ENCODE measurements around the gene THSD4. TPM values are rescaled to one million over a fixed set of nuclear protein-coding genes. Genes with fewer than 3 reads are reported as not detected.
A peak's percentile ranks its signal among the peaks of the same experiment; 100 is the strongest.

The THSD4 gene
- total RNA-seq, 4 donors from 2014 or later, result 39.4 to 232 (median 127) TPM

DNA sequence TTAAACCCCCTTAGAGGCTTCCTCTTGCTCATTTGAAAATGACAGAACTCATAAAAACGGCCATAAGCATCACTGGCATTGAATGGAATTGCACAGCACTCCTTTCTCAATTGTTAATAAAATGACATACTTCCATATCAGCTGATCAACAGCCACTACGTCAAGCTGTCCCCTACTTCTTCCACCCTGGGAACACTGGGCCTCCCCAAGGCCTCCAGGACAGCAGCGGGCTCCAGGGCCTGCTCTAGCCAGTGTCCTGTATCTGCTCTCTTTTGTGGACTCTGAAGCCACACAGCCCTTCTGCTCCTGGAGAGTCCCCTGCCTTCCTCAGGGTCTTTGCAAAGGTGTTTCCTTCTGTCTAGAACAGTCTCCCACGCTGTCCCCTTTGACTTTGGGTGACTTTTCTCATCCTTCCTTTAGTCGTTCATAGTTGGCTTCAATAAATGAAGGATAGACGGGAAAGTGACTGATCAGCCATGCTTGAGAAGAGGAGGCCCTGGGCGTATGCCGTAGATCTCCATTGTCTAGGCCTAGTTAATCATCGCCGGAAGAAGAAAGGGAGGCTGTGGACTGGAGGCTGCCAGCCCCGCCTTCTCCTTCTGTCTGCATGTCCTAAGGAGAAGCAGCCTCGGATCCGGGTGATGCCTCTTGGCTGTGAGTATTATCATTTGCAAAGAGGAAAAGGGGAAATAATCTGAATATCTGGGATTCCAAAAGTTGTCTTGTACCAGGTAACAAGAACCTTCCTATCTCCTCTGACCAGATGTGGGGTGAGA, 4.7 kb upstream of the THSD4 start:
- intact Hi-C loops (cut with DNase I), result loop anchor here (5.0 kb wide), 1 partner anchor 332 kb away; no protein-coding TSS in a partner anchor
- 84 to 94% methylated on average over 12 to 13 of the region's 13 CpGs for WGBS, 2 donors

DNA sequence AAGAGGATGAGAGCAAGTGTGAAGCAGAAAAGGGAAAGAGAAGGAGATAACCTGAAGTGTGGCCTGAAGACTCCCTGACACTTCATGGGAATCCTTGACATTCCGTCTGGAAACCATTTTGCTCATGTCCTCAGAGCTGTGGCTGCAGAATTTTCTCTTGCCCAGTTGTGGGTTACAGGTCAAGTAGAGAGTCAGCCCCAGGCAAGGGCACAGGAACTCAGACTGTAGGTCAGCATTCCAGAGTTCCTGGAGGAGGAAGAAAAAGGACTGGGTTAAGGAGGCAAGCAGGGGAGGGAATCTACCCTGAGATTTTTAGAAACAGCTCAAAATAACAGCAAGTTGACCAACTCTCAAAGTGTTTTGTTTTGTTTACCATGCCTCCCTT, 4.1 kb upstream of the THSD4 start:
- H3K36me3 ChIP-seq, result no peaks in the 10 kb centered on the region
- DNase-seq, result no peak
- WGBS, 2 donors, result 50 to 82% methylated on average over 1 of the region's 1 CpG
- H3K27ac ChIP-seq, result no peak overlapping the region
- peaks cover 0 to 19% (median 8%) of the 10 kb centered on the region in 3 donors for H3K4me1 ChIP-seq
- peaks cover 0 to 13% (median 0%) of the 10 kb centered on the region in 4 donors for H3K27me3 ChIP-seq
- TF ChIP-seq, protein P1, sequence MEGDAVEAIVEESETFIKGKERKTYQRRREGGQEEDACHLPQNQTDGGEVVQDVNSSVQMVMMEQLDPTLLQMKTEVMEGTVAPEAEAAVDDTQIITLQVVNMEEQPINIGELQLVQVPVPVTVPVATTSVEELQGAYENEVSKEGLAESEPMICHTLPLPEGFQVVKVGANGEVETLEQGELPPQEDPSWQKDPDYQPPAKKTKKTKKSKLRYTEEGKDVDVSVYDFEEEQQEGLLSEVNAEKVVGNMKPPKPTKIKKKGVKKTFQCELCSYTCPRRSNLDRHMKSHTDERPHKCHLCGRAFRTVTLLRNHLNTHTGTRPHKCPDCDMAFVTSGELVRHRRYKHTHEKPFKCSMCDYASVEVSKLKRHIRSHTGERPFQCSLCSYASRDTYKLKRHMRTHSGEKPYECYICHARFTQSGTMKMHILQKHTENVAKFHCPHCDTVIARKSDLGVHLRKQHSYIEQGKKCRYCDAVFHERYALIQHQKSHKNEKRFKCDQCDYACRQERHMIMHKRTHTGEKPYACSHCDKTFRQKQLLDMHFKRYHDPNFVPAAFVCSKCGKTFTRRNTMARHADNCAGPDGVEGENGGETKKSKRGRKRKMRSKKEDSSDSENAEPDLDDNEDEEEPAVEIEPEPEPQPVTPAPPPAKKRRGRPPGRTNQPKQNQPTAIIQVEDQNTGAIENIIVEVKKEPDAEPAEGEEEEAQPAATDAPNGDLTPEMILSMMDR (IDR thresholded peaks at IDR 0.05), result no peak
- TF ChIP-seq POLR2A (IDR thresholded peaks at IDR 0.05), result no peak
- intact Hi-C loops (cut with DNase I), result loop anchor here (5.0 kb wide), 1 partner anchor 331 kb away; no protein-coding TSS in a partner anchor
- no peaks in the 10 kb centered on the region for H3K9me3 ChIP-seq
- H3K4me3 ChIP-seq, result no peak overlapping the region

More for the DNA sequence above, 4.7 kb upstream of the THSD4 start:
- peaks cover 0 to 8% (median 0%) of the 10 kb centered on the region in 4 donors for H3K27me3 ChIP-seq
- peaks cover 0 to 14% (median 8%) of the 10 kb centered on the region in 3 donors for H3K4me1 ChIP-seq
- TF ChIP-seq, protein P1 (IDR thresholded peaks at IDR 0.05), result no peak
- TF ChIP-seq POLR2A (IDR thresholded peaks at IDR 0.05), result no peak
- DNase-seq, result no peak
- no peaks in the 10 kb centered on the region for H3K9me3 ChIP-seq
- H3K4me3 ChIP-seq, result no peak overlapping the region
- no peaks in the 10 kb centered on the region for H3K36me3 ChIP-seq
- H3K27ac ChIP-seq, result no peak overlapping the region

DNA sequence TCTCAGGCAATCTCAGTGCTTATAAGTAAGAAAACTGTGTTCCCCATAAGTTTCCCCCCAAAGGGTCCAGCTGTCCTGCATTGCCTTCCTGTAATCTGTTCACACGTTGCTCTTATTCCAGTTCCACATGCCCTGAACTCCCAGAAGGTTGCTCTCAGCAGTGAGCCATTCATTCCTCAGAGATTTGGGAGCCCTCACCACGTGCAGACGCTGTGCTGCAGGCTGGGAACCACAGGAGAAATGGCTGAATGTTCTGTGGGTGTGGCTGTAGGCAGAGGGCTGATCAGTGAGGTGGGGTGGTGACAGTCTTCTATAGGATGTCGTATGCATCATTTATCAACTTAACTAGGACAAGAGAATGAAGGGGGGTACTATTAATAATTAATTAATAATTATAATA, 3.3 kb upstream of the THSD4 start:
- H3K36me3 ChIP-seq, result no peaks in the 10 kb centered on the region
- no peaks in the 10 kb centered on the region for H3K9me3 ChIP-seq
- intact Hi-C loops (cut with DNase I), result loop anchor here (5.0 kb wide), 1 partner anchor 330 kb away; no protein-coding TSS in a partner anchor
- H3K27me3 ChIP-seq, result peaks cover 0 to 18% (median 0%) of the 10 kb centered on the region in 4 donors
- no peak overlapping the region for H3K4me3 ChIP-seq
- no peak for TF ChIP-seq POLR2A (IDR thresholded peaks at IDR 0.05)
- TF ChIP-seq, protein P1 (IDR thresholded peaks at IDR 0.05), result no peak
- WGBS, 2 donors, result 53 to 66% methylated on average over 3 to 4 of the region's 4 CpGs
- peaks cover 0 to 27% (median 8%) of the 10 kb centered on the region in 3 donors for H3K4me1 ChIP-seq
- no peak for DNase-seq
- H3K27ac ChIP-seq, result no peak overlapping the region

- DNase-seq, result no peak
- H3K4me3 ChIP-seq, result no peak overlapping the region
- peaks cover 0 to 18% (median 0%) of the 10 kb centered on the region in 4 donors for H3K27me3 ChIP-seq
- no peak overlapping the region for H3K27ac ChIP-seq
- intact Hi-C loops (cut with DNase I), result loop anchor here (5.0 kb wide), 1 partner anchor 330 kb away; no protein-coding TSS in a partner anchor
- 83 to 86% methylated on average over 2 of the region's 2 CpGs for WGBS, 2 donors
- no peaks in the 10 kb centered on the region for H3K9me3 ChIP-seq
- no peaks in the 10 kb centered on the region for H3K36me3 ChIP-seq
- H3K4me1 ChIP-seq, result peaks cover 0 to 32% (median 8%) of the 10 kb centered on the region in 3 donors
- TF ChIP-seq POLR2A (IDR thresholded peaks at IDR 0.05), result no peak
- TF ChIP-seq, protein P1 (IDR thresholded peaks at IDR 0.05), result no peak
Measured at GRCh38 chr15:71112429-71112828, 2.8 kb upstream of the THSD4 start.

DNA sequence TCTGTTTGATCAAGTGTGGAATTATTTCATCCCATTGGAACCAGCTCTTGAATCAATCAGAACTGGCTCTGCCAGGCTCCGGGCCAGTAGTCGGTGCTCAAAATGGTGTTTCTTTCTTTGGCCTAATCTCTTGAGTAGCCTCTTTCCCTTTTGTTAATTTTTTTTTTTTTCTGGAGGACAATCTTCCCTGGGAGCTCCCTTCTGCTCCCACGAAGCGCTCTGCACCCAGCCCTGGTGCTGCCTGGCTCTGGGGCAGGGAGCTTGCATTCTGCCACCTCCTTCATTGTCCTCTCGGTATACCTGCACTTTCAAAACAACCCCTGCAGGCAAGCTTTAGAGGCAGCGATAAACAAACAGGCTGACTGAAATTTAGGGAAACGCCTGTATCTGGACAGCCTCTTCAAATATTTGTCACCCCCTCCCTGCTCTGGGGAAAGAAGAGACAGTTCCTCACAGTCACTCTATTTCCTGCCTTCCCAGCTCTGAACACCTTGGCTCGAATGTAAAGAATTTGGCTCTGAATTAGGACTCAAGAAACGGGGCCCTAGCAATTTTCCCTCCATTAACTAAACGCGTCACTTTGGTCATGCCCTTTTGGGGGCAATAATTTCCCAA, 1.1 kb upstream of the THSD4 start:
- no peak overlapping the region for H3K4me3 ChIP-seq
- 55 to 59% methylated on average over 10 to 11 of the region's 11 CpGs for WGBS, 2 donors
- intact Hi-C loops (cut with DNase I), result loop anchor here (5.0 kb wide), 1 partner anchor 328 kb away; no protein-coding TSS in a partner anchor

More for the DNA sequence above, 1.1 kb upstream of the THSD4 start:
- peaks cover 0 to 18% (median 0%) of the 10 kb centered on the region in 4 donors for H3K27me3 ChIP-seq
- no peaks in the 10 kb centered on the region for H3K9me3 ChIP-seq
- TF ChIP-seq POLR2A (IDR thresholded peaks at IDR 0.05), result no peak
- TF ChIP-seq, protein P1 (IDR thresholded peaks at IDR 0.05), result no peak
- peak overlapping the region in 1 of 4 donors; percentile 86 for H3K27ac ChIP-seq
- DNase-seq, result no peak
- peaks cover 0 to 43% (median 8%) of the 10 kb centered on the region in 3 donors for H3K4me1 ChIP-seq
- no peaks in the 10 kb centered on the region for H3K36me3 ChIP-seq
